Calu3 (cell line): ENCODE results near the gene DIS3L2. TPM values are rescaled to one million over a fixed set of nuclear protein-coding genes. Genes with fewer than 3 reads are reported as not detected.

ENCODE experiments used
- BruUV-seq: library from RNA; stranded (reverse); fragments of 400-500 nt; replicated peaks from 2 replicates; lab custom pipeline; 2021; lab: Mats Ljungman, UMichigan
- CTCF ChIA-PET: fragments of 300-600 bp; sonication (Branson Sonifier 250); formaldehyde crosslinking; loops from one replicate; lab custom pipeline; 2022; ENCODE audit warnings: antibody characterized with exemption; lab: Charles Lee
- DNase-seq: peaks from one replicate; pipeline ENCODE4 v3.0.0; 2022
- H3K27ac Mint-ChIP-seq: one replicate; pipeline ENCODE4 v1.8.0; 2022; ENCODE audit warnings: mixed read lengths; ENCODE audit not compliant: unreplicated experiment
- H3K27me3 Mint-ChIP-seq: one replicate; pipeline ENCODE4 v1.8.0; 2022; ENCODE audit warnings: mixed read lengths; ENCODE audit not compliant: unreplicated experiment
- H3K36me3 Mint-ChIP-seq: one replicate; pipeline ENCODE4 v1.8.0; 2022; ENCODE audit warnings: mild to moderate bottlenecking, moderate library complexity, mixed read lengths; ENCODE audit not compliant: insufficient read depth, unreplicated experiment
- H3K4me1 Mint-ChIP-seq: one replicate; pipeline ENCODE4 v1.8.0; 2022; ENCODE audit warnings: mild to moderate bottlenecking, low read depth, mixed read lengths; ENCODE audit not compliant: unreplicated experiment
- H3K4me3 Mint-ChIP-seq: one replicate; pipeline ENCODE4 v1.8.0; 2022; ENCODE audit warnings: mild to moderate bottlenecking, low read depth, moderate library complexity, mixed read lengths; ENCODE audit not compliant: unreplicated experiment
- H3K9me3 Mint-ChIP-seq: one replicate; pipeline ENCODE4 v1.8.0; 2022; ENCODE audit warnings: low read depth, mixed read lengths; ENCODE audit not compliant: unreplicated experiment
- intact Hi-C: fragments of 100-400 bp; cut with micrococcal nuclease; formaldehyde crosslinking; loops from one replicate; pipeline ENCODE4 v1.10.0; 2022; ENCODE audit not compliant: unreplicated experiment
- total RNA-seq: library from RNA; stranded (reverse); gene quantifications from 2 replicates; pipeline ENCODE4 v1.2.3, GENCODE V29; 2022
- TF ChIP-seq, protein P1 (sequence below): fragments of 200-600 bp; IDR thresholded peaks from one replicate; pipeline ENCODE4 v1.8.0; 2022; ENCODE audit warnings: antibody characterized with exemption; ENCODE audit not compliant: unreplicated experiment

DIS3L2 gene
- total RNA-seq, 1 experiment from 2014 or later: 46.0 TPM

DNA sequence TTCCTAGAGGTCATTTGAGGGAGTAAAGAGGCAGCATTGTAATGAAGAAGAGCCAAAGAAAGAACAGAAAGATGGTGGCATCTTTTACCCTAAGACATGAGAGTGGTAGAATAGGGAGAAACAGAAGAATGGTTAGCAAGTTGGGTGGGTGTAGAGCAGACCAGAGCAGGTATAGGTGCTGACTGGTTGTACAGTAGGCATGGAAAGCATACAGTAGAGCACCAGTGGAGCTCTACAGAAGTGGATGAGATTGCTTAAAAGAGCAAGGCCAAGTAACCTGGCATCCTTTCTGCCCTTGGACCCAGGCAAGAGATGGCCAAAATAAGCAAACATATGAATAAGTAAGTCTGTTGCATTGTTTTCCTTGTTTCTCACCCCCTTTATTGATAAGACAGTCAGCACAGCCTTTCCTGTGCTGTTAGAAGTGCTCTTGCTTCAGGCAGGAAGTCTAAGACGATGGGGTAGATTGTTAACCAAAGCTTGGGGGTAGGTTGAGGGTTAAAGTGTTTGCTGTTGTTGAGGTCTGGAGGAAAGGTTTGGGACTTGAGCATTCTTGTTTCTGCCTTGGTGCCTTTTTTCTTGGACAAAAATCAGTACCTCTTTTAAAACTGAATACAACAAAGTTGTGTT lies 76.9 kb downstream of the DIS3L2 start:
- no peak overlapping the region for H3K4me3 Mint-ChIP-seq
- H3K4me1 Mint-ChIP-seq: no peaks in the 10 kb centered on the region
- intact Hi-C loops: no loop called here
- CTCF ChIA-PET: no interaction called here
- H3K9me3 Mint-ChIP-seq: peaks cover 10% of the 10 kb centered on the region
- no TSS peak for BruUV-seq
- H3K27ac Mint-ChIP-seq: no peak overlapping the region
- H3K36me3 Mint-ChIP-seq: no peaks in the 10 kb centered on the region
- H3K27me3 Mint-ChIP-seq: no peaks in the 10 kb centered on the region
- TF ChIP-seq, protein P1, sequence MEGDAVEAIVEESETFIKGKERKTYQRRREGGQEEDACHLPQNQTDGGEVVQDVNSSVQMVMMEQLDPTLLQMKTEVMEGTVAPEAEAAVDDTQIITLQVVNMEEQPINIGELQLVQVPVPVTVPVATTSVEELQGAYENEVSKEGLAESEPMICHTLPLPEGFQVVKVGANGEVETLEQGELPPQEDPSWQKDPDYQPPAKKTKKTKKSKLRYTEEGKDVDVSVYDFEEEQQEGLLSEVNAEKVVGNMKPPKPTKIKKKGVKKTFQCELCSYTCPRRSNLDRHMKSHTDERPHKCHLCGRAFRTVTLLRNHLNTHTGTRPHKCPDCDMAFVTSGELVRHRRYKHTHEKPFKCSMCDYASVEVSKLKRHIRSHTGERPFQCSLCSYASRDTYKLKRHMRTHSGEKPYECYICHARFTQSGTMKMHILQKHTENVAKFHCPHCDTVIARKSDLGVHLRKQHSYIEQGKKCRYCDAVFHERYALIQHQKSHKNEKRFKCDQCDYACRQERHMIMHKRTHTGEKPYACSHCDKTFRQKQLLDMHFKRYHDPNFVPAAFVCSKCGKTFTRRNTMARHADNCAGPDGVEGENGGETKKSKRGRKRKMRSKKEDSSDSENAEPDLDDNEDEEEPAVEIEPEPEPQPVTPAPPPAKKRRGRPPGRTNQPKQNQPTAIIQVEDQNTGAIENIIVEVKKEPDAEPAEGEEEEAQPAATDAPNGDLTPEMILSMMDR: no peak
- DNase-seq: no peak

DNA sequence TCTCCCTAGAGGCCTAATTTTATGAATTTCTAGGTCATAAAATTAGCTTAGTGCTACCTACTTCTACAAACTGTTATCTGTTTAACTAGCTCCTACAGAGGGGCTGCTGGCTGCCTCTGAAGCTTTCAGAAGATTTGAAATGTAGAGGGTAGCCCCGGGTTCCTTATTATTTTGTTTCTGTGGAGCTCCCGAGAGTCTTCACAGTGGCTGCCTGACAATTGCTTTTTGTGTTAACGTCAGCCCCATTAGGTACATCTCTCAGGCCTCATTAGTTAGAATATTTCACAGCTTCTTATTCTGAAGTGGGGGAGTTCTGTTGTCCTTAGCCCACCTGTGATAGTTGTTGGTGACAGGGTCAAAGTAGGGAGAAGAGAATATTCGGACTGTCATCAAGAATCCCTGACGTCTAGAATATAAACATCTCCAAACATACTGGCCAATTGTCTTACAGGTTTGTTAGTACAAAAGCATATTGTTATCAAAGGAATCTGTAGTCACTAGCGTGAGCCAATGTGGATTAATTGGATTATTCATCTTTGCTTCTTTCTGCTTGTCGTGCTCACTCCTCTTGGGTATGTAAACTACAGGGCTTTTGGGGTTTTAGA lies 77.5 kb downstream of the DIS3L2 start:
- no peak overlapping the region for H3K4me3 Mint-ChIP-seq
- intact Hi-C loops: no loop called here
- TF ChIP-seq, protein P1: no peak
- H3K4me1 Mint-ChIP-seq: no peaks in the 10 kb centered on the region
- no peak for DNase-seq
- BruUV-seq: no TSS peak
- no peaks in the 10 kb centered on the region for H3K36me3 Mint-ChIP-seq
- H3K9me3 Mint-ChIP-seq: peaks cover 10% of the 10 kb centered on the region
- no peak overlapping the region for H3K27ac Mint-ChIP-seq
- H3K27me3 Mint-ChIP-seq: no peaks in the 10 kb centered on the region
- CTCF ChIA-PET: no interaction called here

DNA sequence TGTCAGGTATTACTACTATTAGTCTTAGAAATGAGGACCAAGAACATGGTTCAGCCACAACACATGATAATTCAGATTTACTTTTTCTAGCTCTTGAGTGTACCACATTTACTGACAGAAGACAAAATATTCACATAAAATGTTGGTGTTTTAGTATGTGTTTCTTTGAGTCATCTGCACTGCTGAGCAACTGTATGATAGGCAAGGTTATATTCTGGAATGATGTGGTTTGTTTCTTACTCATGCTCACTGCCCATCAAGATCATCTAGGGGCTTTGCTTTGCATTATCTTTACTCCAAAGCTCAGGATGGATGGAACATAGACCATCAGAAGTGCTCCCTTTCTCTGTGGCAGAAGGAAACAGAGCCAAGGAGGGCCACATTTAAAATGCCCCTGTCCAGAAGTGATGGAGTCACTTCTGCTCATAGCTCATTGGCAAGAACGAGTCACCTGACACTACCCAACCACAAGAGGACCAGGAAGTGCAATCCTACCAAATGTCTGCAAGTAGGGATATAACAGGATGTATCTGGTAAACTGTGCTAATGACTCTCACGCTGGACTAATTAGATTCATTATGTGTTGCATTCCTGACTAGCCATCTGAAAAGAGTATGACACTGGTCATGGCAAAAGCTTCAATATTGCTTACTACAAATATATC lies 81.5 kb downstream of the DIS3L2 start:
- CTCF ChIA-PET: no interaction called here
- TF ChIP-seq, protein P1: no peak
- intact Hi-C loops: no loop called here
- H3K36me3 Mint-ChIP-seq: no peaks in the 10 kb centered on the region
- DNase-seq: no peak
- BruUV-seq: no TSS peak
- no peak overlapping the region for H3K27ac Mint-ChIP-seq
- H3K4me3 Mint-ChIP-seq: no peak overlapping the region
- H3K4me1 Mint-ChIP-seq: no peaks in the 10 kb centered on the region
- H3K27me3 Mint-ChIP-seq: no peaks in the 10 kb centered on the region
- H3K9me3 Mint-ChIP-seq: no peaks in the 10 kb centered on the region

DNA sequence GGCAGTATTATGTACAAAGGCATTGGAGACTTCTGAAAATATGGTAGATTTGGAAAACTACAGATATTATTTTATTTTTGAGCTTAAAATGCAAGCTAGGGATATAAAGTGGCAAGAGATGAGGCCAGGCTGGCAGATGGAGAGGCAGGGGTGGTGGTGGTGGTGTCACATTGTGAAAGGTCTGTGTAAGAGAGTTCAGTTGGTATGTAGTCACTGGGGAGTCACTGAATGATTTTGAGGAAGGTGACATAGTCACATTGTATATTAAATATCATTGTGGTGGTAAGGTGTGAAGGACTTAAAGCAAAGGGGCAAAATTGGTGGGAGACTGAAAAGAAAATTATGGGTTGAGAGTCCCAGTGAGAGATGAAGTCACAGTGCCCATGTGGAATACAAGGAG lies 82.5 kb downstream of the DIS3L2 start:
- no peak overlapping the region for H3K4me3 Mint-ChIP-seq
- H3K36me3 Mint-ChIP-seq: no peaks in the 10 kb centered on the region
- H3K27ac Mint-ChIP-seq: no peak overlapping the region
- intact Hi-C loops: no loop called here
- H3K27me3 Mint-ChIP-seq: no peaks in the 10 kb centered on the region
- no peaks in the 10 kb centered on the region for H3K9me3 Mint-ChIP-seq
- DNase-seq: no peak
- TF ChIP-seq, protein P1: no peak
- H3K4me1 Mint-ChIP-seq: no peaks in the 10 kb centered on the region
- no TSS peak for BruUV-seq
- CTCF ChIA-PET: no interaction called here
